ENCODE data around the gene KBTBD4.

The KBTBD4 gene

GRCh38 chr11:47578524-47579494 lies at the start of gene KBTBD4, which contains the start of gene NDUFS3:
Gene KBTBD4, minus strand, starts transcription at chr11:47578970. Its CDS starts 19 bp downstream, at chr11:47578951.
Gene NDUFS3, plus strand, starts transcription at chr11:47579074. Its CDS starts 18 bp downstream, at chr11:47579092.
- DNase-seq (ENCODE audit: low read depth), result peak; percentile 79

- no peak for DNase-seq (ENCODE audit: low read depth)
Observed at GRCh38 chr11:47628026-47628425, 49.3 kb upstream of the KBTBD4 start.

GRCh38 chr11:47626234-47626633 lies 47.5 kb upstream of the KBTBD4 start:
- no peak for DNase-seq (ENCODE audit: low read depth)

GRCh38 chr11:47620836-47621378 lies 42.1 kb upstream of the KBTBD4 start:
- no peak for DNase-seq (ENCODE audit: low read depth)

- no peak for DNase-seq (ENCODE audit: low read depth)
Observed at GRCh38 chr11:47617417-47617809, 38.6 kb upstream of the KBTBD4 start.

- no peak for DNase-seq (ENCODE audit: low read depth)
Observed at GRCh38 chr11:47616726-47617416, 38.1 kb upstream of the KBTBD4 start.

GRCh38 chr11:47615249-47615648 lies 36.5 kb upstream of the KBTBD4 start:
- no peak for DNase-seq (ENCODE audit: low read depth)

GRCh38 chr11:47611348-47611794 lies 32.6 kb upstream of the KBTBD4 start:
- no peak for DNase-seq (ENCODE audit: low read depth)

GRCh38 chr11:47609675-47610074 lies 30.9 kb upstream of the KBTBD4 start:
- DNase-seq (ENCODE audit: low read depth), result no peak

GRCh38 chr11:47607380-47607779 lies 28.6 kb upstream of the KBTBD4 start:
- DNase-seq (ENCODE audit: low read depth), result no peak

GRCh38 chr11:47606731-47607130 lies 28.0 kb upstream of the KBTBD4 start:
- no peak for DNase-seq (ENCODE audit: low read depth)

GRCh38 chr11:47605921-47606320 lies 27.2 kb upstream of the KBTBD4 start:
- DNase-seq (ENCODE audit: low read depth), result no peak

- no peak for DNase-seq (ENCODE audit: low read depth)
Observed at GRCh38 chr11:47603295-47603694, 24.5 kb upstream of the KBTBD4 start.

- no peak for DNase-seq (ENCODE audit: low read depth)
Observed at GRCh38 chr11:47599902-47600301, 21.1 kb upstream of the KBTBD4 start.

- no peak for DNase-seq (ENCODE audit: low read depth)
Observed at GRCh38 chr11:47595967-47596366, 17.2 kb upstream of the KBTBD4 start.

GRCh38 chr11:47595029-47595428 lies 16.3 kb upstream of the KBTBD4 start:
- no peak for DNase-seq (ENCODE audit: low read depth)

GRCh38 chr11:47593934-47594855 lies 15.4 kb upstream of the KBTBD4 start, which contains the start of gene C1QTNF4:
Gene C1QTNF4, minus strand, starts transcription at chr11:47594411. Its CDS starts 3,601 bp downstream, at chr11:47590810.
- DNase-seq (ENCODE audit: low read depth), result no peak

- DNase-seq (ENCODE audit: low read depth), result no peak
Observed at GRCh38 chr11:47593492-47593933, 14.7 kb upstream of the KBTBD4 start.

GRCh38 chr11:47592970-47593369 lies 14.2 kb upstream of the KBTBD4 start:
- DNase-seq (ENCODE audit: low read depth), result no peak

GRCh38 chr11:47592251-47592650 lies 13.5 kb upstream of the KBTBD4 start:
- no peak for DNase-seq (ENCODE audit: low read depth)

- no peak for DNase-seq (ENCODE audit: low read depth)
Observed at GRCh38 chr11:47591764-47592163, 13.0 kb upstream of the KBTBD4 start.

All from stimulated activated CD8-positive, alpha-beta memory T cell treated with anti-CD3 and anti-CD28 coated beads, Interleukin-15, amount 100 ng/mL, for 1 hour (primary cell).